Common myeloid progenitor, CD34-positive (primary cell): ENCODE results near the gene XCR1.

ENCODE experiments used
- CTCF ChIA-PET: fragments of 350-600 bp; sonication (Branson Sonifier 250); formaldehyde crosslinking; loops from one replicate; lab custom pipeline; 2021; ENCODE audit warnings: antibody characterized with exemption; lab: Charles Lee
- POLR2A ChIA-PET: fragments of 350-600 bp; sonication (Branson Sonifier 250); formaldehyde crosslinking; loops from one replicate; lab custom pipeline; 2021; ENCODE audit warnings: antibody characterized with exemption; lab: Charles Lee
- DNase-seq, 3 donors: peaks; one replicate each; pipeline versions ENCODE4 v3.0.0 to v3.0.0-alpha.2; 2013
- H3K27ac ChIP-seq, 2 experiments: 1 replicate in 1 of 2; 2 replicates in 1 of 2; pipeline ENCODE4 v1.7.0; 2013; ENCODE audit warnings: inconsistent platforms in 2 of 2, low read length in 2 of 2, mild to moderate bottlenecking in 2 of 2, low read depth in 1 of 2, moderate library complexity in 1 of 2; ENCODE audit not compliant: severe bottlenecking in 2 of 2, insufficient read depth in 1 of 2, poor library complexity in 1 of 2
- H3K27me3 ChIP-seq, 5 experiments: replicated peaks in 2 of 5; 1 replicate in 3 of 5; 2 replicates in 2 of 5; pipeline versions ENCODE4 v1.6.1 to v1.7.0; 2013; ENCODE audit warnings: low read length in 4 of 5, mild to moderate bottlenecking in 2 of 5, moderate library complexity in 2 of 5, inconsistent platforms in 1 of 5; ENCODE audit not compliant: insufficient read depth in 5 of 5, control insufficient read depth in 4 of 5
- H3K36me3 ChIP-seq, 4 experiments: 1 replicate in 2 of 4; 2 replicates in 2 of 4; pipeline versions ENCODE4 v1.6.1 to v1.7.0; 2013; ENCODE audit warnings: low read length in 3 of 4, control low read depth in 1 of 4, mild to moderate bottlenecking in 1 of 4; ENCODE audit not compliant: control insufficient read depth in 4 of 4, insufficient read depth in 4 of 4
- H3K4me1 ChIP-seq, 4 experiments: 1 replicate in 3 of 4; 2 replicates in 1 of 4; pipeline versions ENCODE4 v1.6.1 to v1.7.1; 2013; ENCODE audit warnings: low read length in 3 of 4, mild to moderate bottlenecking in 3 of 4, control low read depth in 1 of 4, inconsistent platforms in 1 of 4, moderate library complexity in 1 of 4; ENCODE audit not compliant: control insufficient read depth in 4 of 4, insufficient read depth in 4 of 4; ENCODE audit errors: control extremely low read depth in 1 of 4
- H3K4me3 ChIP-seq, 7 experiments: 1 replicate in 4 of 7; 2 replicates in 3 of 7; pipeline versions ENCODE4 v1.5.1 to v1.7.0; 2013; ENCODE audit warnings: mild to moderate bottlenecking in 7 of 7, low read length in 6 of 7, moderate library complexity in 6 of 7, inconsistent platforms in 2 of 7, low read depth in 2 of 7, control low read depth in 1 of 7; ENCODE audit not compliant: insufficient read depth in 4 of 7, control insufficient read depth in 1 of 7; ENCODE audit errors: extremely low read depth in 1 of 7
- H3K9me3 ChIP-seq, 5 experiments: 1 replicate in 4 of 5; 2 replicates in 1 of 5; pipeline versions ENCODE4 v1.6.1 to v1.7.1; 2013; ENCODE audit warnings: low read length in 4 of 5, mild to moderate bottlenecking in 2 of 5, inconsistent platforms in 1 of 5, low read depth in 1 of 5, moderate library complexity in 1 of 5; ENCODE audit not compliant: control insufficient read depth in 4 of 5, insufficient read depth in 2 of 5; ENCODE audit errors: control extremely low read depth in 1 of 5
- WGBS: methylation state at CpG from one replicate; pipeline ENCODE4 v1.1.5; 2013; ENCODE audit not compliant: insufficient coverage; 5-methylcytosine and 5-hydroxymethylcytosine counted together

Gene XCR1

GRCh38 chr3:45979378-45979777 is 47.9 kb downstream of the XCR1 start:
- H3K4me1 ChIP-seq: peaks cover 7 to 23% (median 11%) of the 10 kb centered on the region in 4 experiments
- H3K27me3 ChIP-seq: no peaks in the 10 kb centered on the region
- 93% methylated on average over 4 of the region's 4 CpGs for WGBS
- no peaks in the 10 kb centered on the region for H3K9me3 ChIP-seq
- H3K36me3 ChIP-seq: peaks cover 30 to 89% (median 60%) of the 10 kb centered on the region in 4 experiments
- ChIA-PET POLR2A (no interaction called here), CTCF (interaction anchor here (1.2 kb wide), 1 partner anchor 17 kb away, joined by 4 read pairs; no protein-coding TSS in a partner anchor)
- H3K4me3 ChIP-seq: no peak overlapping the region
- no peak for DNase-seq
- no peak overlapping the region for H3K27ac ChIP-seq

DNA sequence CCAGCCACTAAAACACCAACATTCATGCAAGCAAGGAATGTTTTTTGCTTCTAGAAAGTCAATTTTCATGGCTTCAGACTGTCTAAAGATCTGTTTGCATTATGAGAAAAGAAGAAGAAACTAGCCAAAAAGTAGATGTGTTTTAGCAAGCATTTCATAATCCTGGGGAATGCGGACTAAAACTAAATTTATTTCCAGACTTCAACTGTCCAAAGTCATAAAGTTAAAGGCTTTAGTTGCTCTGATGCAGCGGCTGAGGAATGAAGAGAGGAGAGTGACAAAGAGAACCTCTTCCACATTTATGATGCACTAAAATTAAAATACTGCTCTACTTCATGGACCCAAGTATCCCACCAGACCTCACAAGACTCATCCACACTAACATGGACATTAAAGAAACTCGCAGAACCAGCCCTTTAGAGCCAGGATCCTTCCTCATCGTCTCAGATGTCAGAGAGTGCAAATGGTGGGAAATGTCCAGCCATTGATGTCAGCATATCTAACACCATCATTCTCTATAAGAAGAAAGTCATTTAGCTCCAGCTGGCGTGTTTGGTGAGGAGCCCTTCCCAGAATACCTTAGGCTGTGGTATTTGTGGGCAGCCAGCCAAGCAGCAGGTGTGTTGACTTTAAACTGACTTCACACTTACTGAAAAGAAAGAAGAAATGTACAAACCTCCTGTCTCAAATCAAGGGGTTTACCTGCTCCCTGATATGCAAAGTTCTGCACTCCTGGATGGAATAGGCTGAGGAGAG is 49.1 kb downstream of the XCR1 start:
- DNase-seq: no peak
- no peaks in the 10 kb centered on the region for H3K9me3 ChIP-seq
- CTCF ChIA-PET: interaction anchor here (0.9 kb wide), 1 partner anchor 99 kb away, joined by 7 read pairs; no protein-coding TSS in a partner anchor
- 100% methylated on average over 3 of the region's 5 CpGs for WGBS
- H3K36me3 ChIP-seq: peaks cover 21 to 81% (median 51%) of the 10 kb centered on the region in 4 experiments
- H3K27ac ChIP-seq: no peak overlapping the region
- H3K27me3 ChIP-seq: no peaks in the 10 kb centered on the region
- H3K4me3 ChIP-seq: no peak overlapping the region
- H3K4me1 ChIP-seq: peaks cover 7 to 24% (median 14%) of the 10 kb centered on the region in 4 experiments
- POLR2A ChIA-PET: no interaction called here

- Histone ChIP-seq H3K27me3 (no peaks in the 10 kb centered on the region), H3K9me3 (no peaks in the 10 kb centered on the region), H3K36me3 (peaks cover 13 to 65% (median 38%) of the 10 kb centered on the region in 4 experiments), H3K4me1 (peaks cover 7 to 36% (median 26%) of the 10 kb centered on the region in 4 experiments), H3K4me3 (no peak overlapping the region), H3K27ac (no peak overlapping the region)
- WGBS: 79% methylated on average over 4 of the region's 6 CpGs
- ChIA-PET POLR2A (interaction anchor here (0.6 kb wide), 1 partner anchor 1550 kb away, joined by 4 read pairs; no protein-coding TSS in a partner anchor), CTCF (interaction anchor here (1.0 to 2.2 kb wide), 4 partner anchors 8 to 102 kb away, joined by 3 to 12 read pairs (median 4); no protein-coding TSS in a partner anchor)
- no peak for DNase-seq
These were observed 50.8 kb downstream of the XCR1 start for GRCh38 chr3:45976191-45977091.

- Histone ChIP-seq H3K27ac (no peak overlapping the region), H3K9me3 (no peaks in the 10 kb centered on the region), H3K4me1 (peaks cover 7 to 36% (median 26%) of the 10 kb centered on the region in 4 experiments), H3K36me3 (peaks cover 13 to 64% (median 32%) of the 10 kb centered on the region in 4 experiments), H3K27me3 (no peaks in the 10 kb centered on the region), H3K4me3 (no peak overlapping the region)
- DNase-seq: peak in 2 of 3 donors; percentile 18 to 38
- ChIA-PET CTCF (interaction anchor here (1.0 to 2.2 kb wide), 3 partner anchors 9 to 103 kb away, joined by 3 to 12 read pairs (median 3); no protein-coding TSS in a partner anchor), POLR2A (interaction anchor here (0.6 kb wide), 1 partner anchor 1550 kb away, joined by 4 read pairs; no protein-coding TSS in a partner anchor)
- 10% methylated on average over 5 of the region's 5 CpGs for WGBS
These were observed 51.6 kb downstream of the XCR1 start for GRCh38 chr3:45975686-45976085.

DNA sequence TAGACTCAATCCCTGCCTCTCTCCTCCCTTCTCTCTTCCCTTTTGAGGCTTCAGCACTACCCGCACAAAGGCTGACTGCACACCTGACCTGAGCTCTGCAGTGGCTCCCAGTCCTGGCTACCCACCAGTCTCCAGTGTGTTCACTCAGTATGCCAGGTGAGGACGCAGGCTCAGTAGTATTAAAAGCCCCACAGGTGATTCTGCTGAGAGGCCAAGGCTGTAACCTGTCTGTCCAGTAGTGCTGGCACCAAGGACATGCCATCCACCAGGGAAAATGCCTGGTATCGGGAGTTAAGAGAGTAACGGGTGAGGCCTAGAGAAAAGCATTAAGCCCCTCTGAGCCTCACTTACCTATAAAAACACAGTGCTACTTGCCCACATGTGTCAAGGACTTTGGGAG is 52.6 kb downstream of the XCR1 start:
- Histone ChIP-seq H3K27me3 (no peaks in the 10 kb centered on the region), H3K36me3 (peaks cover 18 to 68% (median 34%) of the 10 kb centered on the region in 4 experiments), H3K4me1 (peaks cover 7 to 36% (median 26%) of the 10 kb centered on the region in 4 experiments), H3K9me3 (no peaks in the 10 kb centered on the region), H3K4me3 (no peak overlapping the region), H3K27ac (no peak overlapping the region)
- no peak for DNase-seq
- CTCF ChIA-PET: interaction anchor here (2.1 kb wide), 1 partner anchor 103 kb away, joined by 6 read pairs; no protein-coding TSS in a partner anchor
- WGBS: 100% methylated on average over 3 of the region's 4 CpGs
- POLR2A ChIA-PET: no interaction called here

DNA sequence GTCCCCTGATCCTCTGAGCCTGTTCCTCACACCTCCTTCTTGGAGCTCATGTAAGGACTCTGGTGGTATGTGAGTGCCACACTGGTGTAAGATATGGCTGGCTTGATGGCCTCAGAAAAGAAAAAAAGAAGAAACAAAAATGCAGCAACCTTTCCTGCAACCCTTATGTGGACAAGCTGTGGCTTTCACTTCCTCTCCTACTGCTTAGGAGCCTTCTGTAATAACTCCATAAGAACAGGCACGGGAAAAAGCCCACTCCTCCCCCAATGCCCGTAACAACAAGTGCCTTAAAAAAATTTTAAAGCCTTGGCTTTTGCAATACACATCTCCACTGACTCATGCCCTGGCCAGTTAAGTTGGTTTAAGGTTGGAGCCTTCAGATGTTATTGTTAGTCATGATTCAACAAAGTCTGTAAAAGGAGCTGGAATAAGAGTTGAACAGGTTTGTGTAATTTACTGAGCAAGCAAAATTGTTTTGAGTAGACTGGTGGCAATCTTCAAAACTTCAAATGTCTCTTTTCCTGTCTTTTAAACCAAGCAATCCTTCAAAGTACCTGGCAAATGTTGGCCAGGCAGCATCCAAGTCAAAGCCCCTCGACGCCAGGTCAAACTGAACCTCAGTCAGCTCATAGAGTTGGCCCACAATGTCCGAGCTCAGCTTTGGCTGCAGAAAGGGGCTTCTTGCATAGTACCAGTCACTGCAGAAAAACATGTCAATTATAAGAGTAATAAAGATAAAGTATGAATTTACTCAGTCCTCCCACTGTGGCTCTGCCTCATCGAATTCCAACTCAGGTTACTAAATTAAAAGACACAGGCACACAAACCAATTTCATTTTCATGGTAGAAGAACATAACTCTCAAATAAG is 54.5 kb downstream of the XCR1 start:
- 67% methylated on average over 3 of the region's 6 CpGs for WGBS
- peak overlapping the region in 1 of 2 experiments; percentile 45 for H3K27ac ChIP-seq
- peak; percentile 14 to 68 (median 68) for DNase-seq
- H3K27me3 ChIP-seq: no peaks in the 10 kb centered on the region
- POLR2A ChIA-PET: no interaction called here
- no peaks in the 10 kb centered on the region for H3K9me3 ChIP-seq
- H3K4me3 ChIP-seq: peak overlapping the region in 1 of 7 experiments; percentile 38
- H3K36me3 ChIP-seq: peaks cover 23 to 69% (median 37%) of the 10 kb centered on the region in 4 experiments
- CTCF ChIA-PET: interaction anchor here (1.0 to 2.1 kb wide), 4 partner anchors 11 to 106 kb away, joined by 3 to 6 read pairs (median 4); no protein-coding TSS in a partner anchor
- H3K4me1 ChIP-seq: peaks cover 7 to 31% (median 26%) of the 10 kb centered on the region in 4 experiments
